GM19468 (cell line): Measurements from ENCODE around the gene RASSF4.

ENCODE experiments used
- ATAC-seq: cut with Tn5 transposase; IDR thresholded peaks from one replicate; pipeline ENCODE4 v1.9.1; 2021; ENCODE audit warnings: mild to moderate bottlenecking, moderate library complexity, moderate number of reproducible peaks; ENCODE audit not compliant: unreplicated experiment; ENCODE audit errors: extremely low read depth

The RASSF4 gene

GRCh38 chr10:44944354-44944753, 15.2 kb upstream of the RASSF4 start:
- no peak for ATAC-seq

GRCh38 chr10:44946205-44946604, 13.4 kb upstream of the RASSF4 start:
- ATAC-seq, result no peak

- ATAC-seq, result no peak
Observed at GRCh38 chr10:44947371-44948152, 12.0 kb upstream of the RASSF4 start.

- ATAC-seq, result no peak
Observed at GRCh38 chr10:44948642-44949041, 11.0 kb upstream of the RASSF4 start.

GRCh38 chr10:44949127-44949802, 10.3 kb upstream of the RASSF4 start:
- ATAC-seq, result no peak

GRCh38 chr10:44949915-44950314, 9.7 kb upstream of the RASSF4 start:
- no peak for ATAC-seq

DNA sequence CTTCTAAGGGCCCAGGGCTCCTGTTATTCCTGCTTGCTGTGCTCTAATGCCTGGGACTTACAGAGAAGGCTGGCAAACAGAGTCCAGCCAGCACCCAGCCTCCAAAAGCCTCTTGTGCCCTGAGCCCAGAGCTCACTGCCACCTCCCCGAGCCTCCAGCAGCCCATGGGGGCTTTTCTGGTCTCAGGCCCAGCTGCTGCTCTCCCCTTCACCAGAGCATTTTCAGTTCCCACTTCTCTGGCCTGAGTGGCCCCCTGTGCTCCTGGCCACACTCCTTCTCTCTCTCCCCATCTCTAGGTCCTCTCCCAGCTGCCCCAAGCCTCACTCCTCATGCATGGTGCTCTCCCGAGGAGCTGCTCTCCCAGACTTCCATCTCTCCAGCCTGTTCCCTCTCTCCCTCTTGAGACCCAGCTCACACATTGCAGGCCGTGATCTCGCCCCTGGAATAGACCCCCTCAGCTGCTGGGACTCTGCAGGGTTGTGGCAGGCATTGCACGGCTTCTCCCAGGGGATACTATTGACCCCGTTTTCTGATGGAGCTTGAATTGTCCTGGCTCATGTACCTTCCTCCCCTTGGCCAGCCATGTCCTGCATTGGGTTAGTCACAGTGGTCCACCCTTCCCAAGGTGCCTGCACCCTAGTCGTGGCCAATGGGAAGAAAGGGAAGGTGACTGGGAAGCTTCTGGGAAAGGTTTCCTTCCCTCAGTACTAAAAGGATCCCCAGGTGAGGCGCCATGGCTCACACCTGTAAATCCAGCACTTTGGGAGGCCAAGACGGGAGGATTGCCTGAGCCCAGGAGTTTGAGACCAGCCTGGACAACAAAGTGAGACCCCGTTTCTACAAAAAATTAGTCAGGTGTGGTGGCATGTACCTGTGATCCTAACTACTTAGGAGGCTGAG, 9.0 kb upstream of the RASSF4 start:
- ATAC-seq, result no peak

- ATAC-seq, result no peak
Observed at GRCh38 chr10:44951576-44952226, 7.9 kb upstream of the RASSF4 start.

- ATAC-seq, result no peak
Observed at GRCh38 chr10:44952779-44953231, 6.8 kb upstream of the RASSF4 start.

DNA sequence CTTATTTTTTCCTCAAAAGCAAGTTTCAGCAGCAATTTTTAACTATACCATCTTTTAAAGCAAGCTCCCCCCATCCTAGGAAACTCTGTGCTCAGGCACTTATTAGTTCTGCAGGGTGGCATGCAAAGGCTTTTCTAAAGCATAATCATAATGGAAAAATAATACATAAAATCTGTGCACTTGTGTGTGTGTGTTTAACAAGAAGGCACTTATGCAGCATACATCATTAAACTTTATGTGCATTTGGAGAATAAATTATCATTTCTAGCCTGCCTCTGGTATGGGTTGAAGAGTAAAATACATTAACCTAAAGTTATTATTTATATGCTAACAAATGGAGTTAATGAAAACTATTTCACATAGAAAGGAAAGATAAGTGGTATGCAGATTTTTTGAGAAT, 5.6 kb upstream of the RASSF4 start:
- no peak for ATAC-seq

DNA sequence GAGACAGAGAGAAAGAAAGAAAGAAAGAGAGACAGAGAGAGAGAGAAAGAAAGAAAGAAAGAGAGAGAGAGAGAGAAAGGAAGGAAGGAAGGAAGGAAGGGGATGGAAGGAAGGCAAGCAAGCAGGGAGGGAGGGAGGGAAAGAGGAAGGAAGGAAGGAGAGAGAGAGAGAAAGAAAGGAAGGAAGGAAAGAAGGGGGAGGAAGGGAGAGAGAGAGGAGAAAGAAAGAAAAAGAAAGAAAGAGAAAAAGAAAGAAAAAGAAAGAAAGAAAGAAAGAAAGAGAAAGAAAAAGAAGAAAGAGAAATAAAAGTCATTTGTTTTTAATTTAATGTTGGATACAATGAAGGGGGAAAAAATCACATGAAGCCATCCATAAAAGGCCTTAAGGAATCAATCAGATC, 4.6 kb upstream of the RASSF4 start:
- no peak for ATAC-seq

- ATAC-seq, result no peak
Observed at GRCh38 chr10:44955413-44956070, 4.1 kb upstream of the RASSF4 start.

- ATAC-seq, result no peak
Observed at GRCh38 chr10:44956226-44956625, 3.4 kb upstream of the RASSF4 start.

DNA sequence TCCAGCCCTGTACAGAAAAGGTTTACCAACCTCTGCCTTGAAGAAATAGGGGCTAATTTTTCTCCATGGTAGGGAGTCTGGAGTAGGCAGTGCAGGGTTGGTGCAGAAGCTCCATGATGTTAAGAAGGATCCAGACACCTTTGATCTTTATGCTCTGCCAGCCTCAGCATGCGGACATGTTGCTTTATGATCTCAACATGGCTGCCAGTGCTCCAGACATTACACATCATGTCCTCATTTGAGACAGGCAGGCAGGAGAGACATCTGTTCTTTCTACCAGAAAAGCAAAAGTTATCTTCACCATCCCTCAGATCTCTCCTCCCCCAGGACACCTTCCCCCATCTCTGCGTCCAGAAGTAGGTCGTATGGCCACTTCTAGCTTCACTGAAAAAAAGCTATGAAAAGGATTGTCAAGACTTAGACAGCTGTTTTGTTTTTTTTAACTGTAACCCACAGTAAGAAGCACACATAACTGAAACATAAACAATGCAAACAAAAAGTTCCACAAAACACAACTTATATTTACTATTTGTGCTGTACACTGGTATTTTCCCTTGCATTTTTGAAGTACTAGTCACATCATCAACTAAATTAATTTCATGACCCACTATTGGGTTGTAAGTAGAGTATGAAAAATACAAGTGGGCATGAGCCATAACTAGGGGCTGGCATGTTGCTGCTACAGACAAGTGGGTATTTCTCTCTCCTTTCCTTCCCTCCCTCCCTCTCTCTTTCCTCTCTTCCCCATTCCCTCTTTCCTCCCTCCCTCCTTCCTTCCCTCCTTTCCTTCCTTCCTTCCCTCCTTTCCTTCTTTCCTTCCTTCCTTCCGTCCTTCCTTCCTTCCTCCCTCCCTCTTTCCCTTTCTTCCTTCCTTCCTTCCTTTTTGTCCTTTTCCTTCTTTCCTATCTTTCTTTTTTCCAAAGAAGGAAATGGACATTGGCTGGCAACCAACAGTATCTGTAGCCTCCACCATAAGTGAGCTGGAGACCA, 2.6 kb upstream of the RASSF4 start:
- ATAC-seq, result no peak

GRCh38 chr10:44958196-44958897, 1.3 kb upstream of the RASSF4 start:
- ATAC-seq, result no peak

- no peak for ATAC-seq
Observed at GRCh38 chr10:44958898-44959246, 730 bp upstream of the RASSF4 start.

GRCh38 chr10:44960088-44960460, 472 bp downstream of the RASSF4 start:
- ATAC-seq, result no peak
